Measurements from ENCODE around the gene TFAM.

GRCh38 chr10:58360412-58361004 is 24.7 kb upstream of the TFAM start:
- TF ChIP-seq CTCF (IDR thresholded peaks at IDR 0.05) (no peak), POLR2A (IDR thresholded peaks at IDR 0.05) (no peak)
